Mesothelial cell of epicardium (in vitro differentiated cells): ENCODE data around the gene CALML3. TPM values are rescaled to one million over a fixed set of nuclear protein-coding genes. Genes with fewer than 3 reads are reported as not detected.

Experiments used
- DNase-seq, 2 experiments: peaks; one replicate each; pipeline ENCODE4 v3.0.0; 2021; ENCODE audit warnings: low spot score in 2 of 2; ENCODE audit not compliant: unreplicated experiment in 2 of 2
- H3K27ac Mint-ChIP-seq: 2 replicates; pipeline ENCODE4 v1.8.0; 2021; ENCODE audit warnings: mixed read lengths
- H3K27me3 Mint-ChIP-seq: 2 replicates; pipeline ENCODE4 v1.8.0; 2021; ENCODE audit warnings: low read depth, mixed read lengths
- H3K36me3 Mint-ChIP-seq: 2 replicates; pipeline ENCODE4 v1.8.0; 2021; ENCODE audit warnings: mixed read lengths
- H3K4me1 Mint-ChIP-seq: 2 replicates; pipeline ENCODE4 v1.8.0; 2021; ENCODE audit warnings: mixed read lengths
- H3K4me3 Mint-ChIP-seq: 2 replicates; pipeline ENCODE4 v1.8.0; 2021; ENCODE audit warnings: mild to moderate bottlenecking, moderate library complexity, mixed read lengths
- H3K9me3 Mint-ChIP-seq: 2 replicates; pipeline ENCODE4 v1.8.0; 2021; ENCODE audit warnings: mixed read lengths
- CTCF ChIP-seq: fragments of 200-600 bp; sonication (generic); IDR thresholded peaks from one replicate; pipeline ENCODE4 v1.5.0; 2021; ENCODE audit warnings: antibody characterized with exemption; ENCODE audit not compliant: unreplicated experiment
- total RNA-seq: library from RNA; stranded (reverse); gene quantifications from 3 replicates; pipeline ENCODE4 v1.2.1, GENCODE V29; 2021

Gene CALML3
- total RNA-seq, 1 donor from 2014 or later: 0.07 TPM

GRCh38 chr10:5502571-5503476, 21.9 kb upstream of the CALML3 start:
- Mint-ChIP-seq H3K4me1 (peaks cover 69% of the 10 kb centered on the region), H3K9me3 (no peaks in the 10 kb centered on the region), H3K27me3 (no peaks in the 10 kb centered on the region), H3K36me3 (no peaks in the 10 kb centered on the region), H3K27ac (peak overlapping the region; percentile 94), H3K4me3 (no peak overlapping the region)
- no peak for DNase-seq
- TF ChIP-seq CTCF: no peak

GRCh38 chr10:5503477-5503835, 21.3 kb upstream of the CALML3 start:
- TF ChIP-seq CTCF: no peak
- Mint-ChIP-seq H3K27ac (peak overlapping the region; percentile 94), H3K27me3 (no peaks in the 10 kb centered on the region), H3K9me3 (no peaks in the 10 kb centered on the region), H3K4me3 (no peak overlapping the region), H3K4me1 (peaks cover 69% of the 10 kb centered on the region), H3K36me3 (no peaks in the 10 kb centered on the region)
- DNase-seq: no peak

GRCh38 chr10:5504146-5505072, 20.4 kb upstream of the CALML3 start:
- Mint-ChIP-seq H3K4me3 (no peak overlapping the region), H3K9me3 (no peaks in the 10 kb centered on the region), H3K4me1 (peaks cover 69% of the 10 kb centered on the region), H3K27me3 (no peaks in the 10 kb centered on the region), H3K36me3 (no peaks in the 10 kb centered on the region), H3K27ac (peak overlapping the region; percentile 94)
- no peak for DNase-seq
- no peak for TF ChIP-seq CTCF

GRCh38 chr10:5506246-5506645, 18.5 kb upstream of the CALML3 start:
- no peak overlapping the region for H3K4me3 Mint-ChIP-seq
- no peaks in the 10 kb centered on the region for H3K27me3 Mint-ChIP-seq
- DNase-seq: no peak
- no peaks in the 10 kb centered on the region for H3K36me3 Mint-ChIP-seq
- peak overlapping the region; percentile 36 for H3K27ac Mint-ChIP-seq
- peaks cover 67% of the 10 kb centered on the region for H3K4me1 Mint-ChIP-seq
- no peaks in the 10 kb centered on the region for H3K9me3 Mint-ChIP-seq
- TF ChIP-seq CTCF: no peak

- TF ChIP-seq CTCF: no peak
- no peaks in the 10 kb centered on the region for H3K9me3 Mint-ChIP-seq
- DNase-seq: no peak
- H3K27ac Mint-ChIP-seq: peak overlapping the region; percentile 57
- no peaks in the 10 kb centered on the region for H3K27me3 Mint-ChIP-seq
- H3K4me3 Mint-ChIP-seq: no peak overlapping the region
- H3K36me3 Mint-ChIP-seq: no peaks in the 10 kb centered on the region
- peaks cover 60% of the 10 kb centered on the region for H3K4me1 Mint-ChIP-seq
Observed at GRCh38 chr10:5506751-5507648, 17.8 kb upstream of the CALML3 start.
